ENCODE measurements around the gene CD68. TPM values are rescaled to one million over a fixed set of nuclear protein-coding genes. Genes with fewer than 3 reads are reported as not detected.

CD68 gene
- total RNA-seq, 2 donors from 2014 or later = 10.3 to 28.1 TPM

DNA sequence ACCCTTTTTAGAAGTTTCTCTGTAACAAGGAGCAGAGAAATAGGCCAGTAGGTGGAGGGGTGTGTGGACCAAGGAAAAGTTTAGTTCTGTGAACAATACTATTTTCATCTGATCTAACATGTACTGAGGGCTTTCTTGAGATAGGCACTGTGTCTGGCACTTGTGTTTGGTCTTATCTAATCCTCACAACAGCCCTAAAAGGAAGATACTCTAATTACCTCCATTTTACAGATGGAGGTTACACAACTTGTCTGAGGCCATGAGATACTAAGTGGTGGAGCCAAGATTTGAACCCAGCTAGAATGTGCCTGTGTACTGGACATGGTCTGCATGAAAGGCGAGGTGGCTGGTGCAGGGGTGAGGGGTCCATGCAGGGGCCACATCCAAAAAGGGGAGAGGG is 26.1 kb upstream of the CD68 start:
- Mint-ChIP-seq H3K36me3 (ENCODE audit: insufficient read depth in 2 of 2) (no peaks in the 10 kb centered on the region), H3K27me3 (ENCODE audit: low read depth) (no peaks in the 10 kb centered on the region), H3K4me3 (peak overlapping the region; percentile 51 to 60), H3K9me3 (no peaks in the 10 kb centered on the region), H3K4me1 (ENCODE audit: low read depth) (peaks cover 67% of the 10 kb centered on the region), H3K27ac (peak overlapping the region; percentile 56)
- DNase-seq = no peak
- ATAC-seq (replicated peaks in 1 of 2) = no peak

DNA sequence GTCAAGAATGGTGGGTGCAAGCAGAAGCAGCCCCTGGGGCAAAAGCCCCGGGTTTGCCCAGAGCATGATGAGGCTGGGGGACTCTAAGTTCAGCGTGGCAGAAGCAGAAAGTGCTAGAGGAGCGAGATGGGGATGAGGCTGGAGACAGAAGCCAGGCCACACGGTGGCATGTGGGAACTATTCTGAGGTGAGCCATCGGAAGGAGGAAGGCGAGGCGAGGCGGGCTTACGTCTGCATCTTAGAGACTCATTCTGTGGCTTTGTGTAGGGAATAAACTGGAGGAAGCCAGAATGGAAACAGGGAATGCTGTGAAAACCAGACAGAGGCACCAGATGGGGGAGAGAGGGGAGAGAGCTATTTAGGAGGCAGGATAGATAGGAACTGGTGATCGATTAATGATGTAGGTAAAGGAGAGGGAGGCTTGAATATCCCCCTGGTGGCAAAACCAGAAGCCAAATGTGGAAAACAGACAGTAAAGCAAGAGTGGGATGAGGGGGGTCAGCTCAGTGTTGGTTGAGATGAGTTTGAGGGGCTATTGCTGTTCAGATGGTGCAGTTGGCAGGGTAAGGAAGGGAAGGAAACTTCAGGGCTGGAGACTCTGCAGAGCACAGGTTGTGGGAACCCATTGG is 24.0 kb upstream of the CD68 start:
- ATAC-seq (replicated peaks in 1 of 2) = no peak
- Mint-ChIP-seq H3K9me3 (no peaks in the 10 kb centered on the region), H3K4me1 (ENCODE audit: low read depth) (peaks cover 73% of the 10 kb centered on the region), H3K4me3 (no peak overlapping the region), H3K27ac (no peak overlapping the region), H3K27me3 (ENCODE audit: low read depth) (no peaks in the 10 kb centered on the region), H3K36me3 (ENCODE audit: insufficient read depth in 2 of 2) (no peaks in the 10 kb centered on the region)
- DNase-seq = no peak

DNA sequence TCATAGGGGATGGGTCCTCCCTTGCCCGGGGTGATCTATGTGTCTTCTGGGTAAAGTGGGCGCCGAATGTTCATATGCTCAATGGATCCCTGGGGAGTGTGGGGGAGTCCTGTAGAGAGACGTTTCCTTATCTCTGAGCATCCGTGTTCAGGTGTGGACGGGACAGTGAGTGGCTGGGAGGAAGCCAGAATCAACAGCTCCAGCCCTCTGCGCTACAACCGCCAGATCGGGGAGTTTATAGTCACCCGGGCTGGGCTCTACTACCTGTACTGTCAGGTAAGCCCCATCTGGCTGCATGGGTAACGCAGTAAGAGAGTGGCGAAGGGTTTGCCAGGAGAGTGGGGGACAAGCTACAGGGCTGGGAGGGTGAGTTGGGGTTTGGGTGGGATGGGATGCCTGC is 22.8 kb upstream of the CD68 start:
- DNase-seq (no peak), ATAC-seq (replicated peaks in 1 of 2) (no peak)
- Mint-ChIP-seq H3K4me1 (ENCODE audit: low read depth) (peaks cover 69% of the 10 kb centered on the region), H3K9me3 (no peaks in the 10 kb centered on the region), H3K4me3 (peak overlapping the region in 1 of 2 donors; percentile 42), H3K27me3 (ENCODE audit: low read depth) (no peaks in the 10 kb centered on the region), H3K27ac (no peak overlapping the region), H3K36me3 (ENCODE audit: insufficient read depth in 2 of 2) (peaks cover 0 to 2% of the 10 kb centered on the region in 2 donors)

DNA sequence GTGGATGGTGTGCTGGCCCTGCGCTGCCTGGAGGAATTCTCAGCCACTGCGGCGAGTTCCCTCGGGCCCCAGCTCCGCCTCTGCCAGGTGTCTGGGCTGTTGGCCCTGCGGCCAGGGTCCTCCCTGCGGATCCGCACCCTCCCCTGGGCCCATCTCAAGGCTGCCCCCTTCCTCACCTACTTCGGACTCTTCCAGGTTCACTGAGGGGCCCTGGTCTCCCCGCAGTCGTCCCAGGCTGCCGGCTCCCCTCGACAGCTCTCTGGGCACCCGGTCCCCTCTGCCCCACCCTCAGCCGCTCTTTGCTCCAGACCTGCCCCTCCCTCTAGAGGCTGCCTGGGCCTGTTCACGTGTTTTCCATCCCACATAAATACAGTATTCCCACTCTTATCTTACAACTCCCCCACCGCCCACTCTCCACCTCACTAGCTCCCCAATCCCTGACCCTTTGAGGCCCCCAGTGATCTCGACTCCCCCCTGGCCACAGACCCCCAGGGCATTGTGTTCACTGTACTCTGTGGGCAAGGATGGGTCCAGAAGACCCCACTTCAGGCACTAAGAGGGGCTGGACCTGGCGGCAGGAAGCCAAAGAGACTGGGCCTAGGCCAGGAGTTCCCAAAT is 22.2 kb upstream of the CD68 start:
- Mint-ChIP-seq H3K4me3 (no peak overlapping the region), H3K27me3 (ENCODE audit: low read depth) (no peaks in the 10 kb centered on the region), H3K4me1 (ENCODE audit: low read depth) (peaks cover 63% of the 10 kb centered on the region), H3K27ac (no peak overlapping the region), H3K9me3 (no peaks in the 10 kb centered on the region), H3K36me3 (ENCODE audit: insufficient read depth in 2 of 2) (peaks cover 0 to 2% of the 10 kb centered on the region in 2 donors)
- DNase-seq (no peak), ATAC-seq (replicated peaks in 1 of 2) (no peak)

DNA sequence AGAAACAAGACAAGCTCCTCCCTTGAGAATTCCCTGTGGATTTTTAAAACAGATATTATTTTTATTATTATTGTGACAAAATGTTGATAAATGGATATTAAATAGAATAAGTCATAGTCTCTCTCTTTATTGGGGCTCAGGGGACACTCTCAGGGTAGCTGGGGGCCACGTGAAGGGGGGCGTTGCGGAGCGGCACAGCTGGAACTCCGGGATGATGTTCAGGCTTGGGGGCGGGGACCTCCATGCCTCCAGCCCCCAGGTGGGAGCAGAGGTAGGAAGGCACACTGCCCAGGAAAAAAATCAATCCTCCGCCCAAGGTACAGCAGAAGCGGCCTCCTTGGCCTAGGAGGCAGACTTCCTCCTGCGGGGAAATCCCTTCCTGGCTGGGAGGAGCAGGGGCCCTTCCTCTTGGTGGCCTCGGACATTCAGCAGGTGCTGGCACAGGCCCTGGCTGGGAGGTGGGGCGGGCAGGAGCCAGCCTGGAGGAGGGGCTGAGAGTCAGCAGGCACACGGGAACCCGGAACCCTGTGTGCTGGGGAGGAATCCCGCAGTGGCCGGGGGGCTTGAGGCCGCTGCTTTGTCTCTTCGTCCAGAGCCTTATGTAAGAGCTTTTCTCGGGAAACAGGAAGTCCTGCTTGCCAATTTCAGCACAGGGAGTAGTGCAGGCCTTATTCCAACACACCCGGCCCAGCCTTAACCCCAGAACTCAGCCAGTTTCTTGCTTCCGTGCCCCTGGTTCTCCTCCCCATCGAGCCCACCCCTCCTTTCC is 21.5 kb upstream of the CD68 start:
- DNase-seq = peak; percentile 29 to 45
- ATAC-seq (replicated peaks in 1 of 2) = no peak
- Mint-ChIP-seq H3K27ac (peak overlapping the region; percentile 74), H3K4me3 (peak overlapping the region; percentile 58 to 92), H3K4me1 (ENCODE audit: low read depth) (peaks cover 63% of the 10 kb centered on the region), H3K36me3 (ENCODE audit: insufficient read depth in 2 of 2) (peaks cover 0 to 2% of the 10 kb centered on the region in 2 donors), H3K27me3 (ENCODE audit: low read depth) (no peaks in the 10 kb centered on the region), H3K9me3 (no peaks in the 10 kb centered on the region)

DNA sequence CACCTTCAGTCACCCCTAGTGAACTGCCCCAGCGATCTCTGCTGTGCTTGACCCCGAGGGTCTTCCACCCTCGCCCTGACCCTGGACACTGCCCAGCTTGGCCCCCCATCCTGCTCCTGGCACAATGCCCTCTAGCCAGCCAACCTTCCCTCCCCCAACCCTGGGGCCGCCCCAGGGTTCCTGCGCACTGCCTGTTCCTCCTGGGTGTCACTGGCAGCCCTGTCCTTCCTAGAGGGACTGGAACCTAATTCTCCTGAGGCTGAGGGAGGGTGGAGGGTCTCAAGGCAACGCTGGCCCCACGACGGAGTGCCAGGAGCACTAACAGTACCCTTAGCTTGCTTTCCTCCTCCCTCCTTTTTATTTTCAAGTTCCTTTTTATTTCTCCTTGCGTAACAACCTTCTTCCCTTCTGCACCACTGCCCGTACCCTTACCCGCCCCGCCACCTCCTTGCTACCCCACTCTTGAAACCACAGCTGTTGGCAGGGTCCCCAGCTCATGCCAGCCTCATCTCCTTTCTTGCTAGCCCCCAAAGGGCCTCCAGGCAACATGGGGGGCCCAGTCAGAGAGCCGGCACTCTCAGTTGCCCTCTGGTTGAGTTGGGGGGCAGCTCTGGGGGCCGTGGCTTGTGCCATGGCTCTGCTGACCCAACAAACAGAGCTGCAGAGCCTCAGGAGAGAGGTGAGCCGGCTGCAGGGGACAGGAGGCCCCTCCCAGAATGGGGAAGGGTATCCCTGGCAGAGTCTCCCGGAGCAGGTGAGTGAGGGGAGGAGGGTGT is 20.7 kb upstream of the CD68 start, which contains the start of gene TNFSF13:
Gene TNFSF13, plus strand, starts transcription at position 207 of the 776 bp plus-strand sequence. Its CDS starts 290 bp downstream, at position 497.
- DNase-seq = no peak
- ATAC-seq (replicated peaks in 1 of 2) = no peak
- peaks cover 56% of the 10 kb centered on the region for H3K4me1 Mint-ChIP-seq (ENCODE audit: low read depth)
- H3K27me3 Mint-ChIP-seq (ENCODE audit: low read depth) = no peaks in the 10 kb centered on the region
- peak within 1 kb of the TSS; percentile 58 to 92 for H3K4me3 Mint-ChIP-seq
- H3K27ac Mint-ChIP-seq = peak within 1 kb of the TSS; percentile 74
- H3K36me3 Mint-ChIP-seq (ENCODE audit: insufficient read depth in 2 of 2) = peaks cover 0 to 2% of the 10 kb centered on the region in 2 donors
- no peaks in the 10 kb centered on the region for H3K9me3 Mint-ChIP-seq

DNA sequence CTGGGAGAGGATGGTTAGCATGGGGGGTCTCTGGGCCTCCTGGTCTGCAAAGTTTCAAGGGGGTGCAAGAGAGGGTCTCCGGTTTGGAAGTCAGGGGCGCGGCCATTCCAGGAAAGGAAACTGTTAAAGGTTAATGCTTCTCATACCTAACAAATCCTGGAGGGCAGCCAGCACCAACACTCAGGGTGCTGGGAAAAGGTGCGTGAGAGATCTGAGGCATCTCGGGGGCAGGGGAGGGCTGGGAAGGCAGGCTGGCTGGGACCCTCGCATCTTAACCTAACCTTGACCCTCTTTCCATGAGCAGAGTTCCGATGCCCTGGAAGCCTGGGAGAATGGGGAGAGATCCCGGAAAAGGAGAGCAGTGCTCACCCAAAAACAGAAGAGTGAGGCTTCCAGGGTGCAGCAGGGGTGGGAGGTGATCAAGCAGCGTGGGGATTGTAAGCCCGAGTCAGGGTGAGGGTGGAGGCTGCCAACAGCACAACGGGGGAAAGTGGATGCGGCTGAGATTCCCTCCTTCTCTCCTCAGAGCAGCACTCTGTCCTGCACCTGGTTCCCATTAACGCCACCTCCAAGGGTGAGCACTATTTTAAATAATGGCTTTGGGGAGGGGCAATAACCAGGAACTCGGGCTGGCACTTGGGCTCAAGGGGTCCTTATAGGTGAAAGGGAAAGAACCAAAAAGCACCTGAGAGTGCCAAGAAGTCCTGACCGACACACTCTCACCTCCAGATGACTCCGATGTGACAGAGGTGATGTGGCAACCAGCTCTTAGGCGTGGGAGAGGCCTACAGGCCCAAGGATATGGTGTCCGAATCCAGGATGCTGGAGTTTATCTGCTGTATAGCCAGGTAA is 19.9 kb upstream of the CD68 start:
- peak overlapping the region; percentile 92 to 97 for H3K4me3 Mint-ChIP-seq
- no peak for ATAC-seq (replicated peaks in 1 of 2)
- no peak overlapping the region for H3K27ac Mint-ChIP-seq
- H3K27me3 Mint-ChIP-seq (ENCODE audit: low read depth) = no peaks in the 10 kb centered on the region
- H3K9me3 Mint-ChIP-seq = no peaks in the 10 kb centered on the region
- DNase-seq = no peak
- H3K4me1 Mint-ChIP-seq (ENCODE audit: low read depth) = peaks cover 59% of the 10 kb centered on the region
- peaks cover 0 to 2% of the 10 kb centered on the region in 2 donors for H3K36me3 Mint-ChIP-seq (ENCODE audit: insufficient read depth in 2 of 2)

DNA sequence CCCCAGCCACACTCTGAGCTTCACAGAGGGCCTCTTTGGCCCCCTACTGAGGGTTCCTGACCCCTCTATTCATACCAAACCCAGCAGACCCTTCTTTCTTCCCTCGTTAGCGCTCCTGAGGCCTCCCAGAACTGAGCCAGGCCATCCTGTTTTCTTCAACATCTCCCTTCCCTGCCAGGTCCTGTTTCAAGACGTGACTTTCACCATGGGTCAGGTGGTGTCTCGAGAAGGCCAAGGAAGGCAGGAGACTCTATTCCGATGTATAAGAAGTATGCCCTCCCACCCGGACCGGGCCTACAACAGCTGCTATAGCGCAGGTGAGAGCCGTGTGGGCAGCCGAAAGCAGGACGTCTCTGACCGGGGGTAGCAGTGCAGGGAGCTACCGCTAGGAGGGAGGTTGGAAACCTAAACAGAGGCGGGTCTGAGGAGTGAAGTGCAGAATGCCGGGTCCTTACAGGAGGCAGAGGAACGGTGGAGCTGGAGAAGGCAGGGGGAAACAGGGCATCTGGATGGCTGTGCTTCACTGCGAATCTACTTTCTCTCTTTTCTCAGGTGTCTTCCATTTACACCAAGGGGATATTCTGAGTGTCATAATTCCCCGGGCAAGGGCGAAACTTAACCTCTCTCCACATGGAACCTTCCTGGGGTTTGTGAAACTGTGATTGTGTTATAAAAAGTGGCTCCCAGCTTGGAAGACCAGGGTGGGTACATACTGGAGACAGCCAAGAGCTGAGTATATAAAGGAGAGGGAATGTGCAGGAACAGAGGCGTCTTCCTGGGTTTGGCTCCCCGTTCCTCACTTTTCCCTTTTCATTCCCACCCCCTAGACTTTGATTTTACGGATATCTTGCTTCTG is 19.0 kb upstream of the CD68 start:
- peaks cover 1 to 2% of the 10 kb centered on the region in 2 donors for H3K36me3 Mint-ChIP-seq (ENCODE audit: insufficient read depth in 2 of 2)
- peak overlapping the region; percentile 92 to 97 for H3K4me3 Mint-ChIP-seq
- no peaks in the 10 kb centered on the region for H3K27me3 Mint-ChIP-seq (ENCODE audit: low read depth)
- no peaks in the 10 kb centered on the region for H3K9me3 Mint-ChIP-seq
- peaks cover 57% of the 10 kb centered on the region for H3K4me1 Mint-ChIP-seq (ENCODE audit: low read depth)
- H3K27ac Mint-ChIP-seq = peak overlapping the region; percentile 93
- DNase-seq (peak; percentile 70 to 77), ATAC-seq (replicated peaks in 1 of 2) (peak; percentile 40 to 43)

DNA sequence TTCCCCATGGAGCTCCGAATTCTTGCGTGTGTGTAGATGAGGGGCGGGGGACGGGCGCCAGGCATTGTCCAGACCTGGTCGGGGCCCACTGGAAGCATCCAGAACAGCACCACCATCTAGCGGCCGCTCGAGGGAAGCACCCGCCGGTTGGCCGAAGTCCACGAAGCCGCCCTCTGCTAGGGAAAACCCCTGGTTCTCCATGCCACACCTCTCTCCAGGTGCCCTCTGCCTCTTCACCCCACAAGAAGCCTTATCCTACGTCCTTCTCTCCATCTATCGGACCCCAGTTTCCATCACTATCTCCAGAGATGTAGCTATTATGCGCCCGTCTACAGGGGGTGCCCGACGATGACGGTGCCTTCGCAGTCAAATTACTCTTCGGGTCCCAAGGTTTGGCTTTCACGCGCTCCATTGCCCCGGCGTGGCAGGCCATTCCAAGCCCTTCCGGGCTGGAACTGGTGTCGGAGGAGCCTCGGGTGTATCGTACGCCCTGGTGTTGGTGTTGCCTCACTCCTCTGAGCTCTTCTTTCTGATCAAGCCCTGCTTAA is 18.3 kb upstream of the CD68 start:
- ATAC-seq (replicated peaks in 1 of 2) (peak; percentile 75 to 77), DNase-seq (peak; percentile 89 to 91)
- peaks cover 56% of the 10 kb centered on the region for H3K4me1 Mint-ChIP-seq (ENCODE audit: low read depth)
- peak overlapping the region; percentile 92 to 97 for H3K4me3 Mint-ChIP-seq
- peaks cover 5% of the 10 kb centered on the region in 2 donors for H3K36me3 Mint-ChIP-seq (ENCODE audit: insufficient read depth in 2 of 2)
- no peaks in the 10 kb centered on the region for H3K27me3 Mint-ChIP-seq (ENCODE audit: low read depth)
- H3K9me3 Mint-ChIP-seq = no peaks in the 10 kb centered on the region
- H3K27ac Mint-ChIP-seq = peak overlapping the region; percentile 93

DNA sequence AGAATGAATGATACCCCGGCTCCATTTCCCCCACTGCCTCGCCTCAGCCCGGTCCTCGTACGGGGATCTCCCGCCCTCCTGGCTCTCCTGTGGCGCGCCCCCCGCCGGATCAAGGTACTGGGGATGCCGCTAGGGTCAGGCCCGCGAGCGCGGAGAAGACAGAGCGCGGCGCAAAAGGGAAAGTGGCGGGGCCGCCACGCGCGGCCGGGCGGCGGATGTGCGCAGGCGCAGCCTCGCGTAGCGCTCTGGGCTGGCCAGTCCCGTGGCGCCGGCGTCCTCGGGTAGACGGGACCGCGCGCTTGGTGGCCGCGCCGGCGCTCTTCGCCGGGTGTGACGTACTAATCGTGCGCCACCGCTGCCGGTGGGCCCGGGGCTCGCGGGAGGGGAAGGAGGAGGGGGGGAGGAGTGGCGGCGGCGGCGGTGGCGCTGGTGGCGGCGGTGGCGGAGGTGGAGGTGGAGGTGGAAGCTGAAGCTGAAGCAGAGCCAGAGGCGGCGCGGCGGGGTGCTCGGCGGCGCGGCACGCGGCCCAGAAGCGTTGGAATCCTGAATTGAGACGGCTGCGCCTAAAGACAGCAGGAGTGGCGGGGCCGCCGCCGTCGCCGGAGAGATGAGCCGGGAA is 17.7 kb upstream of the CD68 start, which contains the start of gene SENP3:
Gene SENP3, plus strand, starts transcription at position 331 of the 619 bp plus-strand sequence. CDS start 1,158 bp downstream, outside the sequence.
- no peaks in the 10 kb centered on the region for H3K27me3 Mint-ChIP-seq (ENCODE audit: low read depth)
- H3K9me3 Mint-ChIP-seq = no peaks in the 10 kb centered on the region
- peak within 1 kb of the TSS; percentile 93 for H3K27ac Mint-ChIP-seq
- peak; percentile 93 to 95 for DNase-seq
- ATAC-seq (replicated peaks in 1 of 2) = peak; percentile 89
- peaks cover 5% of the 10 kb centered on the region in 2 donors for H3K36me3 Mint-ChIP-seq (ENCODE audit: insufficient read depth in 2 of 2)
- H3K4me3 Mint-ChIP-seq = peak within 1 kb of the TSS; percentile 92 to 97
- peaks cover 58% of the 10 kb centered on the region for H3K4me1 Mint-ChIP-seq (ENCODE audit: low read depth)

DNA sequence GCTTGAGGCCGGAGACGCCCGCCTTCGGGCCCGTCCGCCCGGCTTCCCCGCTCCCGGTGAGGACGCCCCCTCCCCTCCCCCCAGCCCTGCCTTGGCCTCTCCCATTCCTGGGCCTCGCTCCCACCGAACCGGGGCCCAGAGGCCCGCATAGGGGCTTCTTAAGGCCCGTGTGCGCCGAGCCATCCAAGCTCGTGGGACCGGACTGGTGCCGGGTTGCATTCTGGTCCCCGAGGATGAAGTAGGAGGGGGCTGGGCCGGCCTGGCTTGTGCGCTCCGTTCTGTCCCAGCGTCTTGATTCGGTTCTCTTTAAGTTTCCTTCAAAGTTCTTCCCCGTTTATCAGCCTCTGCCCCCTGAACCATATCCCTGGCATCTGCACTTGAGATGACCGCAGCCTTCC is 17.2 kb upstream of the CD68 start:
- DNase-seq = no peak
- H3K9me3 Mint-ChIP-seq = no peaks in the 10 kb centered on the region
- peaks cover 5% of the 10 kb centered on the region in 2 donors for H3K36me3 Mint-ChIP-seq (ENCODE audit: insufficient read depth in 2 of 2)
- peak overlapping the region; percentile 92 to 97 for H3K4me3 Mint-ChIP-seq
- peaks cover 58% of the 10 kb centered on the region for H3K4me1 Mint-ChIP-seq (ENCODE audit: low read depth)
- H3K27me3 Mint-ChIP-seq (ENCODE audit: low read depth) = no peaks in the 10 kb centered on the region
- H3K27ac Mint-ChIP-seq = peak overlapping the region; percentile 93
- ATAC-seq (replicated peaks in 1 of 2) = peak in 1 of 2 donors; percentile 1
